Neural progenitor cell (in vitro differentiated cells): ENCODE results near the gene NDUFS8.

Source experiments
- EZH2 ChIP-seq: fragments of 200-600 bp; sonication (generic); IDR thresholded peaks from 2 replicates; pipeline ENCODE4 v1.6.1; 2017; ENCODE audit warnings: antibody characterized with exemption, mild to moderate bottlenecking, moderate library complexity
- EZH2phosphoT487 ChIP-seq: fragments of 200-600 bp; sonication (generic); IDR thresholded peaks from 2 replicates; pipeline ENCODE4 v1.6.1; 2017; ENCODE audit warnings: antibody characterized with exemption
- TF ChIP-seq, protein P1 (sequence below): fragments of 200-600 bp; sonication (generic); IDR thresholded peaks from 2 replicates; pipeline ENCODE4 v1.5.1; 2017; ENCODE audit warnings: antibody characterized with exemption, mild to moderate bottlenecking

DNA sequence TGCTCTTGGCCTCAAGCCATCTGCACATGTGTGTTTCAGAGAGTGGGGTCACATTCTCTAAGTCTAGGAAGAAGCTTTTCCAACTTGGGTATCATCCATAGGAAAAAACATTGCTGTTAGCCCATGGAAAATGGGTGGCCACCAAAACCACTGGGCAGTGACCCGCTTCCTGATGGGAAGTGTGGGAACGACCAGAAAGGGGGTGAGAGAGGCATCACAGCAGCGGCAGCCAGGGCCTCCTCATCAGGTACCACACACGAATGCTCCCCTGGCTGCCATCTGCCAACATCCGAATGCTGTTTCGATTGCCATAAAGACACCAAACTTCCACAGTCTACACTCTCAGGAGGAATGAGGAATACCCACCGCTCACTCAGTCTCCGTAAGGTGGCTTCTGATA is 50.4 kb downstream of the NDUFS8 start:
- TF ChIP-seq, protein P1, sequence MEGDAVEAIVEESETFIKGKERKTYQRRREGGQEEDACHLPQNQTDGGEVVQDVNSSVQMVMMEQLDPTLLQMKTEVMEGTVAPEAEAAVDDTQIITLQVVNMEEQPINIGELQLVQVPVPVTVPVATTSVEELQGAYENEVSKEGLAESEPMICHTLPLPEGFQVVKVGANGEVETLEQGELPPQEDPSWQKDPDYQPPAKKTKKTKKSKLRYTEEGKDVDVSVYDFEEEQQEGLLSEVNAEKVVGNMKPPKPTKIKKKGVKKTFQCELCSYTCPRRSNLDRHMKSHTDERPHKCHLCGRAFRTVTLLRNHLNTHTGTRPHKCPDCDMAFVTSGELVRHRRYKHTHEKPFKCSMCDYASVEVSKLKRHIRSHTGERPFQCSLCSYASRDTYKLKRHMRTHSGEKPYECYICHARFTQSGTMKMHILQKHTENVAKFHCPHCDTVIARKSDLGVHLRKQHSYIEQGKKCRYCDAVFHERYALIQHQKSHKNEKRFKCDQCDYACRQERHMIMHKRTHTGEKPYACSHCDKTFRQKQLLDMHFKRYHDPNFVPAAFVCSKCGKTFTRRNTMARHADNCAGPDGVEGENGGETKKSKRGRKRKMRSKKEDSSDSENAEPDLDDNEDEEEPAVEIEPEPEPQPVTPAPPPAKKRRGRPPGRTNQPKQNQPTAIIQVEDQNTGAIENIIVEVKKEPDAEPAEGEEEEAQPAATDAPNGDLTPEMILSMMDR, result no peak
- TF ChIP-seq EZH2 (no peak), EZH2phosphoT487 (no peak)
